ENCODE results near the gene SENP6. TPM values are rescaled to one million over a fixed set of nuclear protein-coding genes. Genes with fewer than 3 reads are reported as not detected.

SENP6 gene
- total RNA-seq, 1 experiment from 2014 or later = 93.6 TPM

DNA sequence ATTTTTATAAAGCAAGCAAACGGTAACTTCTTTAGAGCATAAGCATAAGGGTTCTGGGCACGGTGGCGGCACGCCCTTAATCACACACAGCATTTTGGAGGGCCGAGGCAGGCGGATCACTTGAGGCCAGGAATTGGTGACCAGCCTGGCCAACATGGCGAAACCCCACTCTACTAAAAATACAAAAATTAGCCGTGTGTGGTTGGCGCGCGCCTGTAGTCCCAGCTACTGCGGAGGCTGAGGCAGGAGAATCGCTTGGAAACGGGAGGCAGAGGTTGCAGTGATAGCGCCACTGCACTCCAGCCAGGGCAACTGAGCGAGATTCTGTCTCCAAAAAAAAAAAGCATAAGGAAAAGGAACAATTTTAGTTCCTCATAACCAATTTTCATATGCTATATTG is 2.6 kb downstream of the SENP6 start:
- H3K27me3 Mint-ChIP-seq (ENCODE audit: unreplicated experiment) = no peaks in the 10 kb centered on the region
- H3K4me3 Mint-ChIP-seq (ENCODE audit: low read depth, unreplicated experiment) = peak overlapping the region; percentile 81
- H3K27ac Mint-ChIP-seq (ENCODE audit: unreplicated experiment) = no peak overlapping the region
- no TSS peak for BruUV-seq (replicated peaks)
- CTCF ChIA-PET = no interaction called here
- intact Hi-C loops (cut with micrococcal nuclease; ENCODE audit: unreplicated experiment) = loop anchor here (5.0 kb wide), 1 partner anchor 148 kb away; no protein-coding TSS in a partner anchor
- peaks cover 26% of the 10 kb centered on the region for H3K36me3 Mint-ChIP-seq (ENCODE audit: insufficient read depth, unreplicated experiment)
- H3K4me1 Mint-ChIP-seq (ENCODE audit: low read depth, unreplicated experiment) = peaks cover 42% of the 10 kb centered on the region
- H3K9me3 Mint-ChIP-seq (ENCODE audit: low read depth, unreplicated experiment) = no peaks in the 10 kb centered on the region
- no peak for DNase-seq
- TF ChIP-seq, protein P1, sequence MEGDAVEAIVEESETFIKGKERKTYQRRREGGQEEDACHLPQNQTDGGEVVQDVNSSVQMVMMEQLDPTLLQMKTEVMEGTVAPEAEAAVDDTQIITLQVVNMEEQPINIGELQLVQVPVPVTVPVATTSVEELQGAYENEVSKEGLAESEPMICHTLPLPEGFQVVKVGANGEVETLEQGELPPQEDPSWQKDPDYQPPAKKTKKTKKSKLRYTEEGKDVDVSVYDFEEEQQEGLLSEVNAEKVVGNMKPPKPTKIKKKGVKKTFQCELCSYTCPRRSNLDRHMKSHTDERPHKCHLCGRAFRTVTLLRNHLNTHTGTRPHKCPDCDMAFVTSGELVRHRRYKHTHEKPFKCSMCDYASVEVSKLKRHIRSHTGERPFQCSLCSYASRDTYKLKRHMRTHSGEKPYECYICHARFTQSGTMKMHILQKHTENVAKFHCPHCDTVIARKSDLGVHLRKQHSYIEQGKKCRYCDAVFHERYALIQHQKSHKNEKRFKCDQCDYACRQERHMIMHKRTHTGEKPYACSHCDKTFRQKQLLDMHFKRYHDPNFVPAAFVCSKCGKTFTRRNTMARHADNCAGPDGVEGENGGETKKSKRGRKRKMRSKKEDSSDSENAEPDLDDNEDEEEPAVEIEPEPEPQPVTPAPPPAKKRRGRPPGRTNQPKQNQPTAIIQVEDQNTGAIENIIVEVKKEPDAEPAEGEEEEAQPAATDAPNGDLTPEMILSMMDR (IDR thresholded peaks at IDR 0.05; ENCODE audit: unreplicated experiment) = no peak

DNA sequence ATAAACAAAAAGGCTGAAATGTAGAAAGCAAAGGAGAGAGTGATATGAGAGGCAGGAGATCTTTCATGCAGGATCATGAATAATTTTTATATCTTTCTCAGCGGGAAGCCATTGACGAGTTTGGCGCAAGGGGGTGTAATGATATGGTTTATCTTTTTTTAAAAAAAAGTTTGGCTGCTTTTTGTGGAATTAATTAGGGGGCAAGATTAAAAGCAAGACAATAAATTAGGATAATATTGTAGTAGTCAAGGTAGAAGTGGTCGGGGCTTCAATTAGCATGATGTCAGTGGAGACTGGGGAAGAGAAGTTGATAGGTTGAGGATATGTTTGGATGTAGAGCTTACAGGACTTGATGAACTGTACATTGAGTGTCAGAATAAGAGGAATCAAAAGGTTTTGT is 4.0 kb downstream of the SENP6 start:
- intact Hi-C loops (cut with micrococcal nuclease; ENCODE audit: unreplicated experiment) = no loop called here
- DNase-seq = no peak
- no TSS peak for BruUV-seq (replicated peaks)
- CTCF ChIA-PET = no interaction called here
- Mint-ChIP-seq H3K4me3 (ENCODE audit: low read depth, unreplicated experiment) (no peak overlapping the region), H3K27me3 (ENCODE audit: unreplicated experiment) (no peaks in the 10 kb centered on the region), H3K9me3 (ENCODE audit: low read depth, unreplicated experiment) (no peaks in the 10 kb centered on the region), H3K36me3 (ENCODE audit: insufficient read depth, unreplicated experiment) (peaks cover 26% of the 10 kb centered on the region), H3K4me1 (ENCODE audit: low read depth, unreplicated experiment) (peaks cover 42% of the 10 kb centered on the region), H3K27ac (ENCODE audit: unreplicated experiment) (no peak overlapping the region)
- TF ChIP-seq, protein P1 (IDR thresholded peaks at IDR 0.05; ENCODE audit: unreplicated experiment) = no peak

DNA sequence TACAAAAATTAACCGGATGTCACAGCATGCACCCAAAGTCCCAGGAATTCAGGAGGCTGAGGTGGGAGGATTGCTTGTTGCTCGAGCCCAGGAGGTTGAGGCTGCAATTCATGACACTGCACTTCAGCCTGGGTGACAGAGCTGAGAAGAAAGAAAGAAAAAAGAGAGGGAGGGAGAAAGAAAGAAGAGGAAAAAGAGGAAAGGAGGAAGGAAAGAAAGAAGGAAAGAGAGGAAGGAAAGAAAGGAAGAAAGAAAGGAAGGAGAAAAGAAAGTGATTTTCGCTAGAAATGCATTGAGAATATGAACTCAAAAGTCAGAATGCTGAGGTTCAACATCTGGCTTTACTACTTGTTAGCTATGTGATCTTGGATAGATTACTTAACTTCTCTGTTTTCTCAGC is 6.6 kb downstream of the SENP6 start:
- Mint-ChIP-seq H3K36me3 (ENCODE audit: insufficient read depth, unreplicated experiment) (peaks cover 5% of the 10 kb centered on the region), H3K4me3 (ENCODE audit: low read depth, unreplicated experiment) (no peak overlapping the region), H3K27me3 (ENCODE audit: unreplicated experiment) (no peaks in the 10 kb centered on the region), H3K4me1 (ENCODE audit: low read depth, unreplicated experiment) (peaks cover 64% of the 10 kb centered on the region), H3K9me3 (ENCODE audit: low read depth, unreplicated experiment) (no peaks in the 10 kb centered on the region), H3K27ac (ENCODE audit: unreplicated experiment) (peak overlapping the region; percentile 15)
- no peak for DNase-seq
- intact Hi-C loops (cut with micrococcal nuclease; ENCODE audit: unreplicated experiment) = no loop called here
- CTCF ChIA-PET = interaction anchor here (0.7 kb wide), 1 partner anchor 340 kb away, joined by 3 read pairs; no protein-coding TSS in a partner anchor
- TF ChIP-seq, protein P1 (IDR thresholded peaks at IDR 0.05; ENCODE audit: unreplicated experiment) = no peak
- no TSS peak for BruUV-seq (replicated peaks)

DNA sequence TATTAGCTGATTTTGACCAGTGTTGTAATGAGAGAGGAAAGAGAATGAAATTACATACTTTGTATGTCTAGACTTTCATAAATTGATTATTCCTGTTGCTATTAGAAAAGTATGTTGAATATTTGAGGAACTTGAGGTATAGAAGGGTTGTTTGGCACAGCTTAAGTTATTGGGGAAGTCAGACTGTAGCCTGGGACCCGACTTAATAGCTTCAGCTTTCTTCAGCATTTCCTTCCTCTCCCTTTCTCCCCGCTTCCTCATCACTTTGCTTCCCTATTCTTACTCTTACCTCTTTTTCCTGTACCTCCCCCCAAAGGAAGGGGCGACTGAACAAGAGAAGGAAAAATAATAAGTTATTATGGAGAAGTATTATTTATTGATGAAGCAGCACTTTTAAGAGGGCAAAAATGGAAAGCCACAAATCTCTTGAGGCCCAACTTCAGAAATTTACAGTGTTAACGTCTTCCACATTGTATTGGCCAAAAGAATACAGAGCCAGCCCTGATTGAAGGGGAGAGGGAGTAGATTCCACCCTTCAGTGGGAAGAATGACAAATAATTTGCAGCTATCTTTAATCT is 7.4 kb downstream of the SENP6 start:
- no peaks in the 10 kb centered on the region for H3K9me3 Mint-ChIP-seq (ENCODE audit: low read depth, unreplicated experiment)
- no TSS peak for BruUV-seq (replicated peaks)
- no peak for DNase-seq
- intact Hi-C loops (cut with micrococcal nuclease; ENCODE audit: unreplicated experiment) = no loop called here
- H3K36me3 Mint-ChIP-seq (ENCODE audit: insufficient read depth, unreplicated experiment) = no peaks in the 10 kb centered on the region
- H3K27me3 Mint-ChIP-seq (ENCODE audit: unreplicated experiment) = no peaks in the 10 kb centered on the region
- H3K4me3 Mint-ChIP-seq (ENCODE audit: low read depth, unreplicated experiment) = no peak overlapping the region
- H3K27ac Mint-ChIP-seq (ENCODE audit: unreplicated experiment) = no peak overlapping the region
- CTCF ChIA-PET = interaction anchor here (0.7 kb wide), 1 partner anchor 341 kb away, joined by 3 read pairs; no protein-coding TSS in a partner anchor
- H3K4me1 Mint-ChIP-seq (ENCODE audit: low read depth, unreplicated experiment) = peaks cover 64% of the 10 kb centered on the region
- TF ChIP-seq, protein P1 (IDR thresholded peaks at IDR 0.05; ENCODE audit: unreplicated experiment) = no peak

Data from Calu3 (cell line).